HepG2 (cell line): Measurements from ENCODE around the gene MSANTD4. TPM values are rescaled to one million over a fixed set of nuclear protein-coding genes. Genes with fewer than 3 reads are reported as not detected.

ENCODE experiments used
- ATAC-seq: fragments of 200-7000 bp; cut with Tn5 transposase; 3 replicates; pipeline ENCODE4 v1.9.1; 2020; ENCODE audit warnings: mild to moderate bottlenecking, moderate library complexity
- BruUV-seq: library from RNA; stranded (reverse); fragments of 400-500 nt; replicated peaks from 2 replicates; lab custom pipeline; 2021; lab: Mats Ljungman, UMichigan
- CTCF ChIA-PET: fragments of 300-600 bp; formaldehyde crosslinking; extraction: SDS; loops from one replicate; lab custom pipeline; 2021; ENCODE audit warnings: low total read pairs, inconsistent platforms, low intra/inter-chr PET ratio; lab: Yijun Ruan, JAX
- POLR2A ChIA-PET: fragments of 350-600 bp; sonication (Branson Sonifier 250); formaldehyde crosslinking; loops from one replicate; lab custom pipeline; 2020; ENCODE audit warnings: antibody characterized with exemption, inconsistent platforms; lab: Yijun Ruan, JAX
- DNase-seq: peaks from one replicate; pipeline ENCODE4 v3.0.0-alpha.2; 2015; ENCODE audit warnings: low spot score
- FAIRE-seq: peaks from 3 replicates; lab custom pipeline; 2011; peaks lifted over from hg19 to GRCh38; lab: Jason Lieb, UNC
- H2AFZ ChIP-seq: one replicate; pipeline ENCODE4 v1.6.1; 2011; ENCODE audit warnings: low read length, inconsistent platforms
- H3K27ac ChIP-seq: fragments of 300-600 bp; 3 replicates; pipeline ENCODE4 v1.8.0; 2011; ENCODE audit warnings: mixed run types, mild to moderate bottlenecking, mixed read lengths, low read length, inconsistent platforms; ENCODE audit not compliant: insufficient read depth; ENCODE audit errors: extremely low read length
- H3K27me3 ChIP-seq, 2 experiments: fragments of 200-600 bp in 1 of 2; 2 replicates in 1 of 2; 3 replicates in 1 of 2; pipeline versions ENCODE4 v1.6.0 to v1.8.0; 2011; ENCODE audit warnings: low read length in 2 of 2, mild to moderate bottlenecking in 2 of 2, moderate library complexity in 2 of 2, inconsistent platforms in 1 of 2; ENCODE audit not compliant: insufficient read depth in 2 of 2, control insufficient read depth in 1 of 2
- H3K36me3 ChIP-seq, 2 experiments: fragments of 200-600 bp in 1 of 2; replicated peaks in 1 of 2; 2 replicates in 1 of 2; 3 replicates in 1 of 2; pipeline versions ENCODE4 v1.5.1 to v1.8.0; 2011; ENCODE audit warnings: low read length in 2 of 2, inconsistent platforms in 1 of 2; ENCODE audit not compliant: insufficient read depth in 2 of 2, control insufficient read depth in 1 of 2
- H3K4me1 ChIP-seq: 2 replicates; pipeline ENCODE4 v1.5.1; 2012; ENCODE audit warnings: low read length, inconsistent platforms; ENCODE audit not compliant: insufficient read depth
- H3K4me2 ChIP-seq: 2 replicates; pipeline ENCODE4 v1.6.0; 2011; ENCODE audit warnings: low read depth, low read length, inconsistent platforms
- H3K4me3 ChIP-seq, 3 experiments: fragments of 200-600 bp in 1 of 3; sonication (generic), shearing (Covaris generic) in 1 of 3; replicated peaks in 1 of 3; 2 replicates each; pipeline ENCODE4 v1.5.1; 2011 to 2016; ENCODE audit warnings: low read length in 3 of 3, inconsistent platforms in 2 of 3, low read depth in 2 of 3, mild to moderate bottlenecking in 2 of 3, control low read depth in 1 of 3, mixed read lengths in 1 of 3; ENCODE audit not compliant: insufficient read depth in 1 of 3
- H3K79me2 ChIP-seq: one replicate; pipeline ENCODE4 v1.6.1; 2011; ENCODE audit warnings: low read length, inconsistent platforms; ENCODE audit not compliant: insufficient read depth
- H3K9ac ChIP-seq: 2 replicates; pipeline ENCODE4 v1.6.0; 2011; ENCODE audit warnings: mild to moderate bottlenecking, low read depth, low read length, inconsistent platforms; ENCODE audit not compliant: insufficient read depth
- H3K9me3 ChIP-seq: 2 replicates; pipeline ENCODE4 v1.5.1; 2012; ENCODE audit warnings: mild to moderate bottlenecking, low read length
- H4K20me1 ChIP-seq: 2 replicates; pipeline ENCODE4 v1.6.0; 2011; ENCODE audit warnings: inconsistent platforms, mild to moderate bottlenecking, low read length, moderate library complexity; ENCODE audit not compliant: insufficient read depth
- HDAC6 ChIP-seq: fragments of 200-600 bp; sonication (generic); IDR thresholded peaks from 2 replicates; pipeline ENCODE4 v1.7.0; 2017; ENCODE audit warnings: mild to moderate bottlenecking, antibody characterized with exemption, low read length, low read depth
- MLXIP ChIP-seq: sonication (generic); formaldehyde crosslinking; IDR thresholded peaks from 2 replicates; pipeline ENCODE4 v1.9.0; 2021; ENCODE audit warnings: missing genetic modification reagents, borderline replicate concordance
- NFE2 ChIP-seq: sonication (generic); formaldehyde crosslinking; IDR thresholded peaks from 2 replicates; pipeline ENCODE4 v1.4.0; 2020; ENCODE audit warnings: missing genetic modification reagents
- RAD51 ChIP-seq: fragments of 450-650 bp; IDR thresholded peaks from 2 replicates; pipeline ENCODE4 v1.6.1; 2016; ENCODE audit warnings: borderline replicate concordance
- SRSF1 ChIP-seq: fragments of 200-400 bp; formaldehyde crosslinking; optimal IDR thresholded peaks from 2 replicates; pipeline ENCODE3; 2017; ENCODE audit warnings: mild to moderate bottlenecking, low read depth, low read length, moderate library complexity
- STAT5B ChIP-seq: sonication (generic); formaldehyde crosslinking; IDR thresholded peaks from 2 replicates; pipeline ENCODE4 v1.4.0; 2020; ENCODE audit warnings: missing genetic modification reagents
- USF2 ChIP-seq, 2 experiments: sonication (generic) in 1 of 2; formaldehyde crosslinking in 1 of 2; IDR thresholded peaks; 2 replicates each; pipeline versions ENCODE4 v1.5.1 to v1.6.1; 2011 to 2020; ENCODE audit warnings: borderline replicate concordance in 1 of 2, low read depth in 1 of 2, low read length in 1 of 2, mild to moderate bottlenecking in 1 of 2, missing genetic modification reagents in 1 of 2, moderate library complexity in 1 of 2
- ZMAT3 ChIP-seq: sonication (generic); formaldehyde crosslinking; conservative IDR thresholded peaks from 2 replicates; pipeline ENCODE4 v1.7.0; 2021; ENCODE audit warnings: missing genetic modification reagents
- ZNF12 ChIP-seq: sonication (generic); formaldehyde crosslinking; IDR thresholded peaks from 2 replicates; pipeline ENCODE4 v1.5.0; 2020; ENCODE audit warnings: missing genetic modification reagents
- ZNF17 ChIP-seq: sonication (generic); formaldehyde crosslinking; IDR thresholded peaks from 2 replicates; pipeline ENCODE4 v1.5.0; 2020; ENCODE audit warnings: mild to moderate bottlenecking, missing genetic modification reagents
- ZNF589 ChIP-seq: sonication (generic); formaldehyde crosslinking; conservative IDR thresholded peaks from 2 replicates; pipeline ENCODE4 v1.8.0; 2022; ENCODE audit warnings: mild to moderate bottlenecking, moderate library complexity, missing genetic modification reagents
- ZNF615 ChIP-seq: sonication (generic); formaldehyde crosslinking; IDR thresholded peaks from 2 replicates; pipeline ENCODE4 v1.5.0; 2020; ENCODE audit warnings: mild to moderate bottlenecking, missing genetic modification reagents, borderline replicate concordance
- ZNF639 ChIP-seq: conservative IDR thresholded peaks from 2 replicates; pipeline ENCODE4 v1.6.1; 2018; ENCODE audit warnings: missing genetic modification reagents
- WGBS: methylation state at CpG from one replicate; pipeline ENCODE4 v1.1.6; 2017; ENCODE audit warnings: low lambda C conversion rate; 5-methylcytosine and 5-hydroxymethylcytosine counted together
- in situ Hi-C: cut with HindIII; loops from 2 replicates; pipeline ENCODE4 v1.10.0; 2017; ENCODE audit warnings: low pct_unique_long_range_greater_than_20kb; ENCODE audit not compliant: extremely low pct_ligation_motif_present
- intact Hi-C: fragments of 100-400 bp; cut with micrococcal nuclease; formaldehyde crosslinking; loops from one replicate; pipeline ENCODE4 v1.10.0; 2022; ENCODE audit not compliant: unreplicated experiment
- polyA plus RNA-seq, 8 experiments: library from polyadenylated mRNA; depleted of rRNA in 3 of 8; stranded (reverse) in 7 of 8; unstranded in 1 of 8; fragments of >200 nt; fragmentation: Illumina TruSeq in 4 of 8; extraction: Trizol in 4 of 8; gene quantifications; 2 replicates each; pipeline versions ENCODE4 v1.2.1 to v1.2.3, GENCODE V29; 2011 to 2016; ENCODE audit warnings: low read depth in 4 of 8, missing spikeins in 1 of 8, mixed read lengths in 1 of 8; ENCODE audit not compliant: insufficient read depth in 1 of 8
- total RNA-seq, 5 experiments: library from RNA; depleted of rRNA; stranded (reverse); fragments of >200 nt; fragmentation: Illumina TruSeq; extraction: Trizol; gene quantifications; 2 replicates each; pipeline ENCODE4 v1.2.3, GENCODE V29; 2016; ENCODE audit warnings: low read depth in 1 of 5

MSANTD4 gene
- total and polyA plus RNA-seq, 2 of the 13 experiments (the other 11 are each of a cell fraction or from before 2014, with no cell fraction given), result 4.4 to 15.7 TPM

- no TSS peak for BruUV-seq
- no peak for FAIRE-seq
- CTCF ChIA-PET, result no interaction called here
- Histone ChIP-seq H3K36me3 (no peaks in the 10 kb centered on the region), H3K9me3 (no peaks in the 10 kb centered on the region), H2AFZ (no peak overlapping the region), H4K20me1 (no peaks in the 10 kb centered on the region), H3K4me1 (no peaks in the 10 kb centered on the region), H3K27me3 (no peaks in the 10 kb centered on the region), H3K79me2 (no peaks in the 10 kb centered on the region), H3K27ac (no peak overlapping the region), H3K4me2 (no peak overlapping the region), H3K9ac (no peak overlapping the region), H3K4me3 (no peak overlapping the region)
- in situ Hi-C loops (no loop called here), intact Hi-C loops (no loop called here)
- ATAC-seq, result no peak
- 57% methylated on average over 2 of the region's 2 CpGs for WGBS
- POLR2A ChIA-PET, result no interaction called here
- no peak for TF ChIP-seq ZMAT3 (CRISPR knock-in tag)
- no peak for TF ChIP-seq ZNF12
- TF ChIP-seq ZNF615 (CRISPR knock-in tag), result no peak
- no peak for TF ChIP-seq NFE2
- DNase-seq, result no peak
Observed at GRCh38 chr11:106032861-106033260, 10.8 kb upstream of the MSANTD4 start.

- ATAC-seq (no peak), FAIRE-seq (no peak), DNase-seq (no peak)
- Histone ChIP-seq H3K27ac (no peak overlapping the region), H3K36me3 (no peaks in the 10 kb centered on the region), H3K4me1 (no peaks in the 10 kb centered on the region), H2AFZ (no peak overlapping the region), H3K4me3 (no peak overlapping the region), H4K20me1 (no peaks in the 10 kb centered on the region), H3K9me3 (no peaks in the 10 kb centered on the region), H3K27me3 (no peaks in the 10 kb centered on the region), H3K4me2 (no peak overlapping the region), H3K79me2 (no peaks in the 10 kb centered on the region), H3K9ac (no peak overlapping the region)
- in situ Hi-C loops (no loop called here), intact Hi-C loops (no loop called here)
- no TSS peak for BruUV-seq
- TF ChIP-seq HDAC6, result no peak
- no peak for TF ChIP-seq ZNF17 (CRISPR knock-in tag)
- TF ChIP-seq MLXIP (CRISPR knock-in tag), result no peak
- no peak for TF ChIP-seq ZNF639 (CRISPR knock-in tag)
- TF ChIP-seq ZNF589, result no peak
- no peak for TF ChIP-seq STAT5B (CRISPR knock-in tag)
- peak; percentile 32; the same call in 1 of the 2 replicates for TF ChIP-seq USF2 (IDR thresholded peaks at IDR 0.05; ENCODE audit: low read depth, low read length)
- no peak for TF ChIP-seq USF2 (CRISPR knock-in tag; IDR thresholded peaks at IDR 0.05; ENCODE audit: borderline replicate concordance)
- TF ChIP-seq SRSF1, result no peak
- peak; percentile 54; the same call in 1 of the 2 replicates for TF ChIP-seq RAD51
- WGBS, result 10% methylated on average over 3 of the region's 3 CpGs
- POLR2A ChIA-PET, result no interaction called here
- CTCF ChIA-PET, result no interaction called here
Observed at GRCh38 chr11:106031936-106032335, 9.9 kb upstream of the MSANTD4 start.
